Measurements from ENCODE around the gene GRAMD2A.
A peak's percentile ranks its signal among the peaks of the same experiment; 100 is the strongest.

DNA sequence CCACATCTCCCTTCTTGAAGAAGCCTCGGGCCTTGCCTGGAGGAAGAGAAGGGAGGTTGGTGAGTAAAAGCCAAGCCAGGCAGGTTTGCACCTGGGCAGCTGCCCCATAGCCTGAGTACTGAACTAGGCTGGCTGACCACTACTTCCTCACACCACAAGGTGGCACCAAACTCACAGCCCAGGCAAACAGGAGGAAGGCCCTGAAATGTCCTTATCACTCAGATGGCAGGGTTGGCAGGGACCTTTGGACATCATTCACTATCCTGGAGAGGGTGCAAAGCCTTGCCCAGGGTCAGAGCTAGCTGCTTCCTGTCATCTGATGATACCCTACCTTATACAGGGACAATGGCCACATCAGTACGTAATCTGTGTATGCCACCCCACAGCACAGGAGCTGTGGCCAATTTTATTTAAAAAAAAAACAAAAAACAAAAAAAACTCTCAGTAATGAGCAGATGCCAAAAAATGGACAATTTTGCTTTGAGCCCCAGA is 2.2 kb upstream of the GRAMD2A start:
- TF ChIP-seq, protein P1, sequence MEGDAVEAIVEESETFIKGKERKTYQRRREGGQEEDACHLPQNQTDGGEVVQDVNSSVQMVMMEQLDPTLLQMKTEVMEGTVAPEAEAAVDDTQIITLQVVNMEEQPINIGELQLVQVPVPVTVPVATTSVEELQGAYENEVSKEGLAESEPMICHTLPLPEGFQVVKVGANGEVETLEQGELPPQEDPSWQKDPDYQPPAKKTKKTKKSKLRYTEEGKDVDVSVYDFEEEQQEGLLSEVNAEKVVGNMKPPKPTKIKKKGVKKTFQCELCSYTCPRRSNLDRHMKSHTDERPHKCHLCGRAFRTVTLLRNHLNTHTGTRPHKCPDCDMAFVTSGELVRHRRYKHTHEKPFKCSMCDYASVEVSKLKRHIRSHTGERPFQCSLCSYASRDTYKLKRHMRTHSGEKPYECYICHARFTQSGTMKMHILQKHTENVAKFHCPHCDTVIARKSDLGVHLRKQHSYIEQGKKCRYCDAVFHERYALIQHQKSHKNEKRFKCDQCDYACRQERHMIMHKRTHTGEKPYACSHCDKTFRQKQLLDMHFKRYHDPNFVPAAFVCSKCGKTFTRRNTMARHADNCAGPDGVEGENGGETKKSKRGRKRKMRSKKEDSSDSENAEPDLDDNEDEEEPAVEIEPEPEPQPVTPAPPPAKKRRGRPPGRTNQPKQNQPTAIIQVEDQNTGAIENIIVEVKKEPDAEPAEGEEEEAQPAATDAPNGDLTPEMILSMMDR (IDR thresholded peaks at IDR 0.05), result peak; percentile 79 to 95 (median 88)
- no peak for TF ChIP-seq POLR2A (IDR thresholded peaks at IDR 0.05)

Measured in upper lobe of left lung (tissue), 4 donors.